Nucleus accumbens (tissue), 56 donors: ENCODE data around the gene ATP6V0A1.
"Not testable (repeated sequence)": the region's sequence is repeated elsewhere in the genome, so short reads cannot be mapped to it uniquely, and the experiment has no call there.

Experiments used
- DNase-seq, 56 donors: peaks; one replicate each; lab custom pipeline; 2025; lab: John Stamatoyannopoulos, UW

Gene ATP6V0A1

DNA sequence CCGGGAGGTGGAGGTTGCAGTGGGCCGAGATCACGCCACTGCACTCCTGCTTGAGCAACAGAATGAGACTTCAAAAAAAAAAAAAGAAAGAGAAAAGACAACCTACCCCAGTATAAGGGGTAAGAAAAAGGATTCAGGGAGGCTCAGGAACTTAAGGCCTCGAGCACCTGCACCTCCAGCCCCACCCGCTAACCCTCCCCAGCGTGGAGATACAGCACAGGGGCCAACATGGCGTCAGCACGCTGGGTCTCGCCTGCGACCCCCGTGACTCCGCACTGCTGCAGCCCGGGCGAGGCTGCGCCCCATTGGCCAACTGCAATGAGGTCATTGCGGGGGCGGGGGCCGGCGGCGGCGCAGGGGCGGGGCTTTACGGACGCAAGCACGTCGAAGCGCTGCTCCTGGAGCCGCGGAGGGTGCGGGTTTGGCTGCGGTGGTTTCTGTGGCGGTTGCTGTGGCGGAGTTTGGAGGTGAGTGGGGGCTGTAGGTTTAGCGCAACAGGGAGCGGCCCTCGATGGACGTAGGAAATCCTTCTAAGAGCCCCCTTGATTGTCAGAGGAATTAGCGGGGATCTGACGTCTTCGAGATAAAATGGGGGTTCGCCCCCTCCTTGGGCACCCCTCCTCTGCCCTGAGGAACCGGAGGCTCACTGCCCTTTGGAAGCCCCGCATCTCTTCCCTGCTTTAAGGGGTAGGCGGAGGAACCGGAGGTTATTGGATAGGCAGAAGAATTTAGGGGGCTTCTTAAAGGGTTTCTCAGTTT lies at the start of gene ATP6V0A1:
TSS of gene ATP6V0A1 (plus strand) at position 382 of the 759 bp plus-strand sequence. CDS start 2,017 bp downstream, outside the sequence.
- DNase-seq = peak; percentile 29 to 97 (median 90)

DNA sequence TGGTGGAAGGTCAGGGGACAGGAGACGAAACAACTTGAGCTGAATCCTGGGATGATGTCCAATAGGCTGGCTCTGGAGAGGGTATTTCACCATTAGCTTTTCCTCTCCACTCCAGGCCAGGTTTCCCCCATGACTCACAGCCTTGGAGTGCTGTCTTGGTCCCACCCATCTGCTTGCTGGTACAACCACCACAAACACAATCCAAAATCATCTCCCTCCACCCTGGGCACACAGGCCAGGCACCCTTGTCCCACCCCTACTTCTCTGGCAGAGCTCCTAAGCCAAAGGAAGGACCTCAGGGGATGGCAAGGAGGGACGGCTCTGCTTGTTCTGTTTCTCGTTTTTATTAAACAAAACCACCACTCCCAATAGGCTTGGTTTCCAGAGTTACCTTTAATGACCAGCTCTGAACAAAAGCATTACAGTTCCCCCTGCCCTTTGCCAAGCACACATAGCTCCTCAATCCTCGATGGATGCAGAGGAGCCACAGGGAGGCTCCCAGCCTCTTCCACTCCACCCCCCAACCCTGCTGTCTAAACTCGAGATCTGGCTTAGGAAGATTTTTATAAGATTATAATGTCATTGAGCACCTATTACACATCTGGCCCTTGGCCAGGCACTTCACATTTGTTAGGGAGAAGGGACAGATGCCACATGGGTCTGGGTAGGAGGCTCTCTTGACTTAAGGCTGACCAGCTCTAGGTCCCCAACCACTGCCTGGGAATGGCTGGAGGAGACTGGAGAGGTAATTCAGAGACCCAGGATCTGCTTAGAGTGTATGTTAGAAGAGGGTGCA lies 49.0 kb upstream of the ATP6V0A1 start:
- DNase-seq = peak in 6 of 56 donors; percentile 5 to 36 (median 24)

GRCh38 chr17:42410319-42410685 lies 48.4 kb upstream of the ATP6V0A1 start:
- DNase-seq = no peak

DNA sequence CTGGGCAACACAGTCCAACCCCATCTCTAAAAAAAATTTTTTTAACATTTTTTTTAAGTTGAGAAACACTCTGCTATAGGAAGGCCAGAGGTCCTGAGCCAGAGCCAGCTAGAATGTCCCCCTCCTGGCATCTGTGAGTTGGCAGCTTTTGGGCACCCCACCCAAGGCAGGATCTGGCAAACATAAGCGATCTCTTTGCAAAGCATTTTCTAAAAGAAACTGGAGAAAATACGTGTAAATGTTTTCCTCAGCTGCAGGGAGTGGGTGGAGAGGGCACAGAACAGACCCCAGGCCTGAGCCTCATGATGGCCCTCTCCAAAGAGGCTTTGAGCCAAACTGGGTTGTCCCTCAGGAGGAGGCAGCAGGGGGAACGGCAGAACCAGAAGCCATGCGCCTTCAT lies 47.3 kb upstream of the ATP6V0A1 start:
- no peak for DNase-seq

DNA sequence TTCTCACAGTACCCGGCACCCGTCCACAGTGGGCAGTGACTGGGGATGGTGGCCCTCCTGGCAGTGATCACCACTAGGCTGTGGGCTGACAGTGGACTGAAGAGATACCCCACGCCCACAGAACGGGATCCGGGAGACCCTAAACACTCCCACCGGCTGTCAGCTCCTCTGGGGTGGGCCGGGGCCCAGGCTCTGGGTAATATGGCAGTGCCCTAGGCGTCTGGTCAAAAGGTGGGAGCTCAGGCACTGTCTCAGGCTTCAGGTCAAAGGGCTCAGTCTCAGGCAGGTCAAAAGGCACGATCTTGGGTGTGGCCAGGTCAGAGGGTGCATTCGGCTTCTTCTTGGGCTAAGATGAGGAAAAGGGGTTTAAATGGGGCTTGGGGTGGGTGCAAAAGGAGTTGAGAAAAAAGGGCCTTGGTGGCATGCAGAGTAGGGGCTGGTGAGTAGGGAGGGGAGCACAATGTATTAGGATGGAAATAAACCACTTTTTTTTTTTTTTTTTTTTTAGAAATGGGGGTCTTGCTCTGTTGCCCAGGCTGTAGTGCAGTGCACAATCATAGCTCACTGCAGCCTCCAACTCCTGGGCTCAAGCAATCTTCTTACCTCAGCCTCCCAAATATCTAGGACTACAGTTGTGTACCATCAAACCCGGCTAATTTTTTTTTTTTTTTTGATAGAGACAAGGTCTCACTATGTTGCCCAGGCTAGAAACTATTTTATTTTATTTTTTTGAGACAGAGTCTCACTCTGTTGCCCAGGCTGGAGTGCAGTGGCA lies 46.6 kb upstream of the ATP6V0A1 start:
- no peak for DNase-seq

GRCh38 chr17:42413464-42414040 lies 45.1 kb upstream of the ATP6V0A1 start:
- DNase-seq = no peak

DNA sequence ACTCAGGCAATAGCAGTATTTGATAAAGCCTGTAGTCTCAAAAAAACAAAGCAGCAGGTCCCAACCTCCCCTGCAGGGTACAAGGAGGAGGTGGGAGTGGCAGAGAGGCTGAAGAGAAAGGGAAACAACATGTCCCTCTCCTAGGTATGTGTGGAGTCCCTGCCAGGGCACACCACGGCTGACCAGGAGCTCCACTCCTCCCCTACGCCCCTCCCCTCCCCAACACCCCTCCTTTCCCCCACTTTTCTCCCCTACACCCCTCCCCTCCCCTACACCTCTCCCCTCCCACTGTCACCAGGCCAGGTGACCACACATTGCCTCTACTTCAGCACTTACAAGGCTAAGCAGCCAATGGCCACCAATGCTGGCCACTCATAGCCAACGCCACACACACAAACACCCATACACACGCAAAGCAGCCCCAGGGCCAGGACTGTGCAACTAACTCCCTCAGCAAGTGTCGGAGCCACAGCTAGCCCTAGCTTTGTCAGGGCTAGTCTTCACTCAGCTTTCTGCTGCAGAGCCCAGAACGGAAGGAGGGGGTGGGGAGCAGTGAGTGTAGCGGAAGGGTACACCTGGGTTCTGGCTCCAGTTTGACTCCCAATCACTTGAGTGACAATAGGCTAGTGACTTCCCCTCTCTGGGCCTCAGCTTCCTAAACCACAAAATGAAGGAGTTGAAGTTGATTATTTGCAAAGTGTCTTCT lies 43.8 kb upstream of the ATP6V0A1 start:
- DNase-seq = no peak

- DNase-seq = not testable (repeated sequence)
Observed at GRCh38 chr17:42417981-42418380, 40.7 kb upstream of the ATP6V0A1 start.

- DNase-seq = no peak
Observed at GRCh38 chr17:42421136-42421506, 37.6 kb upstream of the ATP6V0A1 start.

DNA sequence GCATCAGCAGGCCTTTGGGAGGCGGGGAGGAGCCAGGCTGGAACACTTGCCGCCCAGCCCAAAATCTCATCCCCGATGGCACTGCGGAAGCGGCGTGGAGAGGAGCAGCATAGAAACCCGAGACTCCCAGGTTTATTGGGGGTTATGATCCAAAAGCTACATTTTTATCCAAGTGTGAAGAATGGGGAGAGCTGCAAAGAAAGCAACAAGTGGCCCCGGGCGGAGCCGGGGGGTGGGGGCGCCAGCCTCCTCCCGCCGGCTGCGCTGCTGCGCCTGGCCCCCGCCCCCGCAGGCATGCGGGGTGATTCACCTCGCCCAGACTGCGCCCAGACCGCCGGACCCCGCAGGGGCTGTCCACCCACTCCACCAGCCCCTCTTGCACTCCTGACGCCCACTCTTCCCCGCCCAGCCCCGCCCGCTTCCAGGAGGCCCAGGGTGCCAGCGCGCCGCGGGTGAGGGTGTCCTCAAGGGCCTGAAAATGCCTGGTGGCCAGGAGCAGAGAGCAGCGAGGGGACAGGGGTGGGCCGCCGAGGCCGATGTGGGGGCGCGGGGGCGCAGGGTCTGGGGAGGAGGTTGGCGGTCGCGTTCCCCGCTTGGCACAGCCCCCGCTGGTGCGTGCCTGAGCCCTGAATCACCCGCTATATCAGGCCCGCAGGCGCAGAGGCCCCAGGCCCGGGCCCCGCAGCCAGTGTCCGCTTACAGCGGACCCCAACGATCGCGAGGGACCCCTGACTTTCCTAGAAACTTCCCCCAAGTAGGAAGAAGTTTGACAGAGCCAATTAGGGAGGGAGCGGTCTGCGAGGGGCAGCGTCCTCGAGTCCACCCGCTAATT lies 37.0 kb upstream of the ATP6V0A1 start:
- DNase-seq = peak in 6 of 56 donors; percentile 12 to 71 (median 24)

DNA sequence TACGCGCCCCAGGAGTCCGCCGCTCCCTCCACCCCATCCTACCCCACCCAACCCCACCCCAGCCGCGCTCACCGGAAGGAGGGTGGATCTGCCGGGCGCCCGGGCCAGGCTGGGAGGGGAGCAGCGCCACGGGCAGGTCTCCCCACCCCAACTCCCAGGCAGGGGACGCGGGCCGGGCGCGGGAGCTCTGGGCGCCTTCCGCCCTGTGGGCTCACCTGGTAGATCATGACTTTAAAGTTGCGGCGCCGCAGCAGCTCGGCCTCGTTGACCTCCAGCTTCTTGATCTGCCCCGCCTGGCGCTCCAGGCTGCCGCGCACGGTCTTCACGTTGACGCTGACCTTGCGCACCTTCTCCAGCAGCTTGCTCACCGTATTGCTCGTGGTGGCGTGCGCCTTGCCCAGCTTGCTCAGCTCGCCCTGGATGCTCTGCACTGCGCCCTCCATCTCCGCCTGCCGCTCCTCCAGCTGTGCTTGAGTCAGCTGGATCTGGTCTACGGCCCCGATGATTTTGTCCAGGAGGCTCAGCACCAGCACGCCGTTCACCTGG lies 36.2 kb upstream of the ATP6V0A1 start:
- peak in 3 of 56 donors; percentile 21 to 54 (median 40) for DNase-seq

GRCh38 chr17:42422958-42423712 lies 35.5 kb upstream of the ATP6V0A1 start, which contains the start of gene CAVIN1:
CAVIN1 (minus strand) TSS chr17:42423256; CDS start chr17:42423097, 159 bp downstream.
- peak in 54 of 56 donors; percentile 18 to 93 (median 74) for DNase-seq

DNA sequence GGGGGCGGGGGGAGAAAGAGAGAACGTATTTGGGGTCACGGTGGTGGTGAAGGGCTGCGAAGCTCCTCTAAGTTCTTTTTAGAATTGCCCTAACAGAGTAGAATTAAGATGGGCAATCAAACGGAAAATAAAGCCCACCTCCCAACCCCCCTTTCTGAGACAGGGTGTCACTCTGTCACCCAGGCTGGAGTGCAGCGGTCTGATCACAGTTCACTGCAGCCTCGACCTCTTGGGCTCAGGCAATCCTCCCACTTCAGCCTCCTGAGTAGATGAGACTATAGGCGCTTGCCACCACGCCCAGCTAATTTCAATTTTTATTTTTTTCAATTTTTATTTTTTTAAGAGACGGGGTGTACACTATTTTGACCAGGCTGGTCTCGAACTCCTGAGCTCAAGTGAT lies 34.9 kb upstream of the ATP6V0A1 start:
- no peak for DNase-seq

GRCh38 chr17:42424991-42425610 lies 33.6 kb upstream of the ATP6V0A1 start:
- DNase-seq = no peak

DNA sequence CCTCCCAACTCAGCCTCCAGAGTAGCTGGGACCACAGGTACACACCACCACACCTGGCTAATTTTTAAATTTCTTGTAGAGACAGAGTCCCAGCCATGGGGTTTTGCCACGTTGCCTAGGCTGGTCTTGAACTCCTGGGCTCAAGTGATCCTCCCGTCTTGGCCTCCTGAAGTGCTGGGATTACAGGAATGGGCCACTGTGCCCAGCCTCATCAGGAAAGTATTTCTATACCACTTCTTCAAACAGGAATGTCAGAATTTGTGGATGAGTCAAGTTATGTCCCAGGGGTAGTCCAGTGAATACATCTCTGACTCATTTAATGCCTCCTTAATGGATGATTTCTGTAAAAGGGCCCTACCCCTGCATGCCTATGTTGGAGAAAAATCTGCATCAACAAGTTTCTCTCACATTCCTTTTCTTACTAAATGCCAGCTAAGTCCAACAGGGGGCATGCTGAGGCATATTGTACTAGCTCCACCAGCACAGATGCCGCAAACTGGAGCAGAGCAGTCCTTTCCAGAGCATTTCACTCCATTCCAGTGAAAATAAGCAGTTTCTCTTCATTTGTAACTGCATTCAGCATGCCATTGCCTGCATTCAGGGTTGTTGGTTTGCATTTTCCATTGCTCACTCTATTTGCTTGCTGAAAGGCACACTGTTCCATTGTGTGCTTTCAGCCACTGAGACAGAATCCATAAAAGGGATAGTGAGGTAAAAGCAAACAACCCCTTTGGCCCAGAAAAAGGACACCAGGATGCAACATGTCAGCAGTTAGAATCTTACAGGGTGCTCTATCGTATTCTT lies 30.3 kb upstream of the ATP6V0A1 start:
- DNase-seq = peak in 36 of 56 donors; percentile 13 to 80 (median 39)

DNA sequence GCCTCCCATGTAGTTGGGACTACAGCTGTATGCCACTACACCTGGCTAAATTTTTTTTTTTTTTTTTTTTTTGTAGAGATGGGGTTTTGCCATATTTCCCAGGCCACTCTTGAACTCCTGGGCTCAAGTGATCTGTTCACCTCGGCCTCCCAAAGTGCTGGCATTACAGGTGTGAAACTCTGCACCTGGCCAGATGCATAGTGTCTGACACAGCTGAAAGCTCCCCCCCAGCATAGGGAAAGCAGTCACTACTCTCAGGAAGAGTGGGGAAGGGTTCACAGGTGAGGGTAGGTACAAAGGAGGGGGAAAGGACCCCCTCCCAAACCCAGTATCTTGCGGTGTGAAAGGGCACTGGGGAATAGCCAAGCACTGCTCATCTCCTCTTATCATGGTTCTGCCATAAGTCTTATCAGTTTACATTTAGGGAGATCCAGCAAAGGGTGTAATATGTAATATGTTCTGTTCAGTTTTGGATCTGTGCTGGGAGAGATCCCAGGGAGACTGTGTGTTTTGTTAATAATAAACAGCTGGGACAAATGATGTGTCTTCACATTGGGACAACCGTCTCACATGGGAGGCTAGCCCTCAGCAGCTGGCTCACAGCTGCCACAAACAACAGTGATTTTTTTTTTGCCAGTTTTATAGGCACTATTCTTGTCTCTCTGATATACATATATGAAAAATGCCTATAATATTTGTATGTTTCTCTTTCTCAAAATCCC lies 28.8 kb upstream of the ATP6V0A1 start:
- DNase-seq = no peak
